GM18505 (cell line): ENCODE results near the gene VIM.
A peak's percentile ranks its signal among the peaks of the same experiment; 100 is the strongest.

Experiments
- ATAC-seq: cut with Tn5 transposase; IDR thresholded peaks from one replicate; pipeline ENCODE4 v1.9.1; 2021; ENCODE audit not compliant: unreplicated experiment
- POLR2A ChIP-seq: IDR thresholded peaks from 4 replicates; pipeline ENCODE4 v1.6.1; 2011; ENCODE audit warnings: borderline replicate concordance; ENCODE audit not compliant: insufficient read depth, insufficient read length; ENCODE audit errors: extremely low read depth

The VIM gene

DNA sequence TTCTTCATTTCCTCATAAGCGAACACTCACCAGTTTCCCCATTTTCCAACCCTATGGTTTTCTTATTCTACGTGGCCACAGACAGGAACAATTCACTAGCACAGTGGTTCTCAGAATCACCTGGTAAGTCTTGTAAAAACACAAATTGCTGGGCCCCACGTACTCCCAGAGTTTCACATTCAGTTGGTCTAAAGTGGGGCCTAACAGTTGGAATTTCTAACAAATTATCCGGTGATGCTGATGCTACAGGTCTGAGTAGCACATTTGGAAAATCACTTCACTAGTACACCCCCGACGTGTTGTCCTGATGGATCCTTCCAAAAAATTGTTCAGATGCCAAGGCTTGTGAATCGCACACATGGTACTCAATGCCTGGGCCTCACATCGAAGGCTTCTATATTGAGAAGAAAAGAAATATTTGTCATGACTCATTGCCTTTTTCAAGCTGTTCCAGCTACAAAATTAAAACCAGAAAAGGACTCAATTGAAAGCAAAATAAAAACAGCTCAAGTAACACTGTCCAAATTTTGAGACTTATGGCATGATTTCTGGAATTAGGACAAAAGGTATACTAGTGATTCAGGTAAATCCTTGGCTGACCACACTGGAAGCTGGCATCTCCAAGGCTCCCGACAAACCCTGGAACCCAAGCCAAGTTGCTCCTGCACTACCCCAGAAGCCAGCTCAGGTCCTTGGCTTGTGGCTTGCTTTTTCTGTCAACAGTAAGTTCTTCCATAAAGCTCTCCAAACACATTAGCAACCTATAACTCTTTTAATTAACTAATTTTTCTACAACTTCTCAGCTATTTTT is 12.9 kb upstream of the VIM start:
- no peak for ATAC-seq
- TF ChIP-seq POLR2A: no peak

DNA sequence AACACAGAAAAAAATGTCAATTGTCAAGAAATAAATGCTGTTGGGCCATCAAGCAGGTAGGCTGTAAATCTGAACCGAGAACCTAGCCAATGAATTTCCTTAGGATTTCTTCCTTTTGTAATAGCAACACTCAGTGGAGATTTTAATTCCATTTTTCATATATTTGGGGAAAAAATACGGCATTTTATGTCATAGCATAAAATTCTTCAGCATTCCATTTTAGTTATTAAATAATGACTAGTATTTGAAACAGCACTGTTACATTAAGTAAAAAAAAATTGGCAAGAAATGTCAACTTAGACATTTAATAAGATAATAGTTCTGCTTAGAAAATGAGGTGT is 12.3 kb upstream of the VIM start:
- no peak for ATAC-seq
- TF ChIP-seq POLR2A: no peak

DNA sequence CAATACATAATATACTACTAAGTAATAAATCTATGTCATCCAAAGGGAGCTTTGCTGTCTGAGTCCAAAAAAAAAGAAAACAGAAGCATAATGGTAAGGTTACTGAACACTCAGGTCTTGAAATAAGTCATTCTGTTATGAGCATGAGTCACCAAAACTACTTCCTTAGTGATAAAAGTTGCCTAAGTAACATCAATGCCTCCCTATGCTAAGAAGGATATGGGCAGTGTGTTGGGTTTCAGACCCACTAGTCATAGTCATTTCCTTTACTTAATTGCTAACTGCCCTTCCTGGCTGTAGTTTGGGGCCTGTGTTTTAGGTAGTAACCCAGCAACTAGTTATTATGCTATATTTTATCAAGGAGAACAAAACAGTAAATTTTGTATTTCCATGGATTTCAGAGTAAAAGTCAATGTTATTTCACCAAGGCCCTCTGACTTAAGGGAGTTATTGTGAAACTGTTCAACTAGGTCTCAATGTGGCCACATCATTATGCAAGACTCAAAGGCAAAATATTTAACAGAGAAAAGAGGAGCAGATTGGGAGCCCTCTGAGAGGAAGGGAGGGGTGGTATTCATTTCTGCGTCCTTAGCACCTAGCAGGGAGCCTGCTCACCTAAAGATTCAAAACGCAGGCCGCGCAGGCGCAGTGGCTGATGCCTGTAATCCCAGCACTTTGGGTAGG is 11.7 kb upstream of the VIM start:
- peak; percentile 100 for ATAC-seq
- TF ChIP-seq POLR2A: no peak

DNA sequence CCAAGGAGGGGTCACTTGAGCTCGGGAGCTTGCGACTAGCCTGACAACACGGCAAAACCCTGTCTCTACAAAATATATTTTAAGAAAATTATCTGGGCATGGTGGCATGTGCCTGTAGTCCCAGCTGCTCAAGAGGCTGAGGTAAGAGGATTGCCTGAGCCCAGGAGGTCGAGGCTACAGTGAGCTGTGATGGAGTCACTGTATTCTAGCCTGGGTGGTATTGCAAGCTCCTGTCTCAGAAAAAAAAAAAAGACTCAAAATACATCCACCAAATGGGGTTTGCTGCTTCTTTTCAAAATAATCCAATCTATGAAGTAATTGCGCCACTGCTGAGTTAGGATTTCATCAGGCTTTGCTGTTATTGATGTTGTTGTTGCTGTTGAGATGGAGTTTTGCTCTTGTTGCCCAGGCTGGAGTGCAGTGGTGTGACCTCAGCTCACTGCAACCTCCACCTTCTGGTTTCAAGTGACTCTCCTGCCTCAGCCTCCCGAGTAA is 11.1 kb upstream of the VIM start:
- TF ChIP-seq POLR2A: no peak
- no peak for ATAC-seq

DNA sequence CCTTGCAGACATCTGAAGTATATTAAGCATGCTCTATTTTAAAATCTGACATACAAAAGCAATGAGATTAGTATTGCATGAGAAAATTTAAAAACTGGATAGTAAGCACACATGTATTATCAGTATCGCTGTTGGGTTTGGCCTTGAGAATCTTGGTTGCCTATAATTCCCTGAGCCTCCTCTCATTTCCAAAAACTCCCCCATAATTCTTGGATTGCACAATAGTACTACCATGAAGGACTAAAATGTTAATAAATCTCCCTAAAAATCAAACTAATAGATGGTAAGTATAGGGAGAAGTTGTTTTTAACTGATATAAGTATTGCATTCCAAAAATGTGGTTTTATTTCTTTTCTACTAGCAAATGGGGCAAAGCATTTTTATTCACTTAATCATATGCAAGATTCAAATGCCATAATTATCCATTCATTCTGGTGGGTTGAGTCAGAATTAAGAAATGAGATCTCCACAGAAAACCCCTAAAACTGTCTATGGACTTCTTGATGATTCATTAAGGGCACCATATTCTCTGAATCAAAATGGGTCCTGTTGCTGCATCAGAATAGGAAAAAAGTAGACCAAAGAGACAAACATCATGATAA is 10.3 kb upstream of the VIM start:
- no peak for ATAC-seq
- no peak for TF ChIP-seq POLR2A

DNA sequence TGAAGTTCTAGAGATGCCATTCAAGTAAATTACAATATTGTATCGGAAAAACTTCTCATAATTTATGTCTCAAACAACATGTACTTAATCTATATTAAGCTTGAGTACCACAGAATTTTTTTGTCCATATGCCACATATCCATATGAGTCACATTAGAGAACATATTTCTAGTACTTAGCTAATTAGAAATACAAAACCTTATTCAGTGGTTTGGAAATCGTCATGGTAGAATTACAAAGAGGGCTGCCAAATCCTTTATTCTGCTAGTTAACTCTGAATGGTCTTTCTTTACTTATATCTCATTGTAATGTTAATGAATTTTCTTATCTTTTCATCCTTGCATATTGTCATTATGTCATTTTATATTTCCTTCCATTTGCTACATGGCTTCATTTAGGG is 9.0 kb upstream of the VIM start:
- TF ChIP-seq POLR2A: no peak

DNA sequence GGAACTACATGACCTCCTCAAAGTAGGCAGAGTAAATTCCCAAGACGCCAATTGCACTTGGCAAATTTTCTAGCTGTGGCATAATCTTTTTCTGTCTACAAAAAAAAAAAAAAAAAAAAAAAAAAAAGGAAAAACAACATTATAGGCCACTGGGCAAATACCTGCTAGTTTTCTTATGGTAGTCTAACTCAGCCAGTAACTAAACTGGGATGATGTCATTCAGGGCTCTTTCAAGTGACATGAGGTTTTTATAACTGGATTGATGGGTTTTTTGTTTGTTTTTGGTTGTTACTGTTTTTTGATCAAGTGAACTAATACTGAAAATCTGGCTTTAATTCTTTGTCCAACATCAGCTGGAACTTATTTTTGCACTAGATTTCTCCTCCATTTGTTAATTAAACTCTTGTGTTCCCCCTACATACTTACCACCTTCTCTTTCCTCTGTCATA is 7.4 kb upstream of the VIM start:
- ATAC-seq: no peak
- no peak for TF ChIP-seq POLR2A

More for the DNA sequence above, 9.0 kb upstream of the VIM start:
- ATAC-seq: no peak

DNA sequence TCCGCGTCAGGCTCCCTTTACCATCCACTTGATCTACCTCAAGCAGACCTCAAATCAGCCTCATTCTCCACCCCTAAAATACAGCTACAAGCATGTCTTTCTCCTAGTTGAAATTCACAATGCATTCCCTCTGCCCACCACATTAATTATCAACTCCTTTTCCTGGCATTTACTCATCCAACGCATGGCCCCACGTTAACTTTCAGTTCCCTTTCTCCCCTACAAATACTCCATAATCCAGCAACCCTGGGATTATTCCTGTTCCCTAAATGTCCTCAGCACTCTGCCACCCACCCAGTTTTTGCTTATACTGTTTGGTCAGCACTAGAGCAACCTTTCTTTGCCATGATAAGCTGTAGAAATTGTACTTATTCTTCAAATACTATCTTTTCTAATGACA is 5.7 kb upstream of the VIM start:
- TF ChIP-seq POLR2A: no peak
- no peak for ATAC-seq

DNA sequence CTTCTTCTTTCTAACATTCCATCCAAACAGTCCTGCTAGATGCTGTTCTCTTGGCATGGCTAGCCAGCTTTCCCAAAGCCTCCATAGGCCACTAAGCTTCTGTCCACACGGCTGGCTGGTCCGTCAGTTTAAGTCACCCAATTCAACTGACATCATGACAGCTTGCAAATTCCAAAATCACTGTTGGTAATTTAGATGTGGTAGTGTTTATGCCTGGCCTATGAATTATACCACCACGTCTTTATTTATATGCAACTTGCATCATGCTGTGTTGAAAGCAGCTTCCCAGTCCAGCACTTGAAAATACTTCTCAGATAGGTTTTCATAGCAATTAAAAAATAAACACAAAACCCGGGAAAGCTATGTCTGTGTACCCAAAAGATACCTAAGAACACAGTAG is 2.2 kb upstream of the VIM start:
- no peak for TF ChIP-seq POLR2A

DNA sequence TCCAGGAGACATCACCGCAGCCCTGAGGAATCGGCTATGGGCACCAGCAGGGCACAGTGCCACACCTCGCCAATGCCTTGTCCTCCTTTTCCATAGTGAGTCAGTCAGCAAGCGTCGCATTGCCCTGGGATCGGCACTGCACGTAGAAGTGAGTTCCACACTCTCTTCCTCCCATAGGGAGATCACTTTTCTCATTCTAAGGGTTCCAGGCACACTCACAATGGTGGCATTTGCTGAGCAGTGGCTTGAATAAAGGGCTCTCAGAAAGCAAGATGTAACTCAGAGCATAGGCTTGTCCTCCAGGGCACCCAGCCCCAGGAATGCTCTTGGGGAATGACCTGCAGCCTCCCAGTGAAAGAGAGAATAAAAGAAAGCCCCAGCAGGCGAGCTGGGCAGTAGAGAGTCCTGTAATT is 1.1 kb upstream of the VIM start:
- TF ChIP-seq POLR2A: no peak
- ATAC-seq: no peak

More for the DNA sequence above, 2.2 kb upstream of the VIM start:
- no peak for ATAC-seq

DNA sequence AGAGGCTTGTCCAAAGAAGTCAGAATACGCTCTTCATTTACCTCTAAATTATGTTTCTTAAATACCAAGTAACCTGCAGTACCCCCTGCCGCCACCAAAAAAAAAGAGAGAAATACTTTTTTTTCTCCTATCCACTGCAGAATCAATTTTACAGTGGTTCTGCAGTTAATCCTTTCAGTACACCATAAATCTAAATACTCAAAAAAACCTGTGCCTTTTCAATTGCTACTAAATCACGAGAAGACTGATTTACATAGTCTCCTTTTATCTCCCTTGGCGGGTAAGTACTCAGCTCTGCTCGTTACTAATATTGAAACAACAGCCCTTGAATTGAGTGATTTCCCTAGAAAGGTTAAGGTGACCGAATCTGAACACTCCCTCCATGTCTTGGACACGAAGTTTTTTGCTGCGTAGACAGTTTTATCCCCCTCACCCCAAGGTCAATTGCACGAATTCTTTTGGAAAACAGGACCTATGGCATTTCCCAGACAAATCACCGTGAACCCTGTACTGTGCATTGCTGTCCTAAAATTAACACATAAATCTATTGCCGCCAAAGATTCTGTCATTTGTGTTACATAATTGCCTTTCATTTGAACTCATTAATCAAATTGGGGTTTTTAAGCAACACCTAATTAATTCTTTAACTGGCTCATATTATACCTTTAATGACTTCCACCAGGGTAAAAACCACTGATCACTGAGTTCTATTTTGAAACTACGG is 512 bp upstream of the VIM start:
- ATAC-seq: peak; percentile 16
- TF ChIP-seq POLR2A: no peak

DNA sequence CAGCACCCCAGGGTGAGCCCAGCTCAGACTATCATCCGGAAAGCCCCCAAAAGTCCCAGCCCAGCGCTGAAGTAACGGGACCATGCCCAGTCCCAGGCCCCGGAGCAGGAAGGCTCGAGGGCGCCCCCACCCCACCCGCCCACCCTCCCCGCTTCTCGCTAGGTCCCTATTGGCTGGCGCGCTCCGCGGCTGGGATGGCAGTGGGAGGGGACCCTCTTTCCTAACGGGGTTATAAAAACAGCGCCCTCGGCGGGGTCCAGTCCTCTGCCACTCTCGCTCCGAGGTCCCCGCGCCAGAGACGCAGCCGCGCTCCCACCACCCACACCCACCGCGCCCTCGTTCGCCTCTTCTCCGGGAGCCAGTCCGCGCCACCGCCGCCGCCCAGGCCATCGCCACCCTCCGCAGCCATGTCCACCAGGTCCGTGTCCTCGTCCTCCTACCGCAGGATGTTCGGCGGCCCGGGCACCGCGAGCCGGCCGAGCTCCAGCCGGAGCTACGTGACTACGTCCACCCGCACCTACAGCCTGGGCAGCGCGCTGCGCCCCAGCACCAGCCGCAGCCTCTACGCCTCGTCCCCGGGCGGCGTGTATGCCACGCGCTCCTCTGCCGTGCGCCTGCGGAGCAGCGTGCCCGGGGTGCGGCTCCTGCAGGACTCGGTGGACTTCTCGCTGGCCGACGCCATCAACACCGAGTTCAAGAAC is 1.1 kb downstream of the VIM start:
- ATAC-seq: peak; percentile 7
- no peak for TF ChIP-seq POLR2A

DNA sequence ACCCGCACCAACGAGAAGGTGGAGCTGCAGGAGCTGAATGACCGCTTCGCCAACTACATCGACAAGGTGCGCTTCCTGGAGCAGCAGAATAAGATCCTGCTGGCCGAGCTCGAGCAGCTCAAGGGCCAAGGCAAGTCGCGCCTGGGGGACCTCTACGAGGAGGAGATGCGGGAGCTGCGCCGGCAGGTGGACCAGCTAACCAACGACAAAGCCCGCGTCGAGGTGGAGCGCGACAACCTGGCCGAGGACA is 1.6 kb downstream of the VIM start:
- ATAC-seq: no peak
- TF ChIP-seq POLR2A: no peak
